ENCODE measurements around the gene LDLRAD4.

DNA sequence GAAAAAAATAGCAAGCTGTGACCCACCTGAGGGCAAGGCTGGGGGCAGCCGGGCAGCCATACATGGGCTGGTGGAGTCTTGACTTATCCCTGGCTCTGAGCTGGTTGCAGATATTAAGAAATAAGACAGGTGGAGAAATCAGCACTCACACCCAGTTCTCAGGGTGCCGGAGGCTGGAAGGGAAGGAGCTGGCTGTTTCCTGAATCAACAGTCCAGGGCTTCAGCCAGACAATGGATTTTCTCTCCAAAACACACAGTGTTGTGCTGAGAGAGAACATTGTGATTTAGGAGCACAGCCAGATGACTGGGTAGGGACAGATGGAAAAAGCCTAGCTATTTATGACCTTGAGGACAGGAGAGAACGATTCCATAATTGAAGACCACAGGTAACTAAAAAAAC, 208.8 kb downstream of the LDLRAD4 start:
- no peak for TF ChIP-seq SRSF3 (IDR thresholded peaks at IDR 0.05; ENCODE audit: insufficient read depth, low read length)
- TF ChIP-seq XRCC3 (IDR thresholded peaks at IDR 0.05): no peak
- TF ChIP-seq TEAD4 (IDR thresholded peaks at IDR 0.05; ENCODE audit: low read length): no peak
- TF ChIP-seq TEAD4 (CRISPR knock-in tag; IDR thresholded peaks at IDR 0.05; ENCODE audit: borderline replicate concordance): no peak
- TF ChIP-seq MAX (CRISPR knock-in tag; IDR thresholded peaks at IDR 0.05): no peak
- TF ChIP-seq, protein P1, sequence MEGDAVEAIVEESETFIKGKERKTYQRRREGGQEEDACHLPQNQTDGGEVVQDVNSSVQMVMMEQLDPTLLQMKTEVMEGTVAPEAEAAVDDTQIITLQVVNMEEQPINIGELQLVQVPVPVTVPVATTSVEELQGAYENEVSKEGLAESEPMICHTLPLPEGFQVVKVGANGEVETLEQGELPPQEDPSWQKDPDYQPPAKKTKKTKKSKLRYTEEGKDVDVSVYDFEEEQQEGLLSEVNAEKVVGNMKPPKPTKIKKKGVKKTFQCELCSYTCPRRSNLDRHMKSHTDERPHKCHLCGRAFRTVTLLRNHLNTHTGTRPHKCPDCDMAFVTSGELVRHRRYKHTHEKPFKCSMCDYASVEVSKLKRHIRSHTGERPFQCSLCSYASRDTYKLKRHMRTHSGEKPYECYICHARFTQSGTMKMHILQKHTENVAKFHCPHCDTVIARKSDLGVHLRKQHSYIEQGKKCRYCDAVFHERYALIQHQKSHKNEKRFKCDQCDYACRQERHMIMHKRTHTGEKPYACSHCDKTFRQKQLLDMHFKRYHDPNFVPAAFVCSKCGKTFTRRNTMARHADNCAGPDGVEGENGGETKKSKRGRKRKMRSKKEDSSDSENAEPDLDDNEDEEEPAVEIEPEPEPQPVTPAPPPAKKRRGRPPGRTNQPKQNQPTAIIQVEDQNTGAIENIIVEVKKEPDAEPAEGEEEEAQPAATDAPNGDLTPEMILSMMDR (IDR thresholded peaks at IDR 0.05 in 2 of 3, conservative IDR thresholded peaks at IDR 0.05 in 1 of 3; ENCODE audit: insufficient read depth in 2 of 3, low read depth in 1 of 3, low read length in 3 of 3): no peak
- no peak for TF ChIP-seq SPI1 (IDR thresholded peaks at IDR 0.05; ENCODE audit: borderline replicate concordance, low read depth, low read length)

Measured in K562 (cell line).